K562 (cell line): ENCODE results near the gene NUDT1. TPM values are rescaled to one million over a fixed set of nuclear protein-coding genes. Genes with fewer than 3 reads are reported as not detected.

Experiments used
- ATAC-seq: fragments of 200-7000 bp; cut with Tn5 transposase; 3 replicates; pipeline ENCODE4 v1.9.1; 2020; ENCODE audit warnings: moderate library complexity
- BruUV-seq: library from RNA; stranded (reverse); fragments of 400-500 nt; replicated peaks from 2 replicates; lab custom pipeline; 2021; lab: Mats Ljungman, UMichigan
- CTCF ChIA-PET: fragments of 300-600 bp; formaldehyde crosslinking; extraction: SDS; loops from one replicate; lab custom pipeline; 2021; ENCODE audit warnings: low intra/inter-chr PET ratio; lab: Yijun Ruan, JAX
- POLR2A ChIA-PET: fragments of 300-600, 350-650 bp; sonication (Branson Sonifier 250); formaldehyde crosslinking; extraction: SDS; loops from one replicate; lab custom pipeline; 2021; ENCODE audit warnings: antibody characterized with exemption, inconsistent platforms; lab: Yijun Ruan, JAX
- DNase-seq, 4 experiments: peaks; one replicate each; pipeline versions ENCODE4 v3.0.0 to v3.0.0-alpha.2; 2011 to 2018; ENCODE audit warnings: low spot score in 3 of 4, mixed read lengths in 3 of 4; ENCODE audit errors: extremely low read depth in 1 of 4
- FAIRE-seq: peaks from 2 replicates; lab custom pipeline; 2011; peaks lifted over from hg19 to GRCh38; lab: Jason Lieb, UNC
- H2AFZ ChIP-seq: 2 replicates; pipeline ENCODE4 v1.6.0; 2011; ENCODE audit warnings: low read depth, low read length, control low read depth, inconsistent platforms
- H3K27ac ChIP-seq: fragments of 200-600 bp; 3 replicates; pipeline ENCODE4 v1.8.0; 2011; ENCODE audit warnings: low read depth, mild to moderate bottlenecking, control low read depth, inconsistent platforms, low read length, moderate library complexity, mixed read lengths; ENCODE audit errors: extremely low read depth
- H3K27me3 ChIP-seq, 2 experiments: fragments of 300-600 bp in 1 of 2; 2 replicates in 1 of 2; 3 replicates in 1 of 2; pipeline versions ENCODE4 v1.6.0 to v1.8.0; 2011; ENCODE audit warnings: inconsistent platforms in 2 of 2, low read length in 2 of 2, mild to moderate bottlenecking in 1 of 2, mixed read lengths in 1 of 2, moderate library complexity in 1 of 2; ENCODE audit not compliant: control insufficient read depth in 2 of 2, insufficient read depth in 2 of 2
- H3K36me3 ChIP-seq: fragments of 300-600 bp; 3 replicates; pipeline ENCODE4 v1.8.0; 2011; ENCODE audit warnings: mild to moderate bottlenecking, low read length, inconsistent platforms; ENCODE audit not compliant: control insufficient read depth, insufficient read depth
- H3K4me1 ChIP-seq, 2 experiments: fragments of 200-600 bp in 1 of 2; replicated peaks in 1 of 2; 2 replicates in 1 of 2; 3 replicates in 1 of 2; pipeline versions ENCODE4 v1.5.1 to v1.8.0; 2011; ENCODE audit warnings: inconsistent platforms in 2 of 2, low read length in 2 of 2, mild to moderate bottlenecking in 1 of 2, mixed read lengths in 1 of 2, moderate library complexity in 1 of 2; ENCODE audit not compliant: control insufficient read depth in 2 of 2, insufficient read depth in 2 of 2
- H3K4me2 ChIP-seq: 2 replicates; pipeline ENCODE4 v1.6.1; 2011; ENCODE audit warnings: low read length, control low read depth, inconsistent platforms, mixed read lengths; ENCODE audit not compliant: insufficient read depth
- H3K4me3 ChIP-seq: fragments of 200-600 bp; sonication (generic), shearing (Covaris generic); 2 replicates; pipeline ENCODE4 v1.5.1; 2016; ENCODE audit warnings: control low read depth, inconsistent platforms
- H3K79me2 ChIP-seq: fragments of 200-600 bp; 3 replicates; pipeline ENCODE4 v1.8.0; 2011; ENCODE audit warnings: low read length, inconsistent platforms; ENCODE audit not compliant: control insufficient read depth, insufficient read depth
- H3K9ac ChIP-seq, 2 experiments: 2 replicates each; pipeline versions ENCODE4 v1.6.0 to v1.6.1; 2011; ENCODE audit warnings: low read depth in 2 of 2, low read length in 2 of 2, control low read depth in 1 of 2, inconsistent platforms in 1 of 2, mild to moderate bottlenecking in 1 of 2, mixed read lengths in 1 of 2; ENCODE audit not compliant: insufficient read depth in 1 of 2
- H3K9me1 ChIP-seq: one replicate; pipeline ENCODE4 v1.6.0; 2011; ENCODE audit warnings: inconsistent platforms, mild to moderate bottlenecking, low read length, moderate library complexity; ENCODE audit not compliant: control insufficient read depth, insufficient read depth
- H3K9me3 ChIP-seq: replicated peaks from 2 replicates; pipeline ENCODE4 v1.5.1; 2011; ENCODE audit warnings: low read depth, low read length, inconsistent platforms; ENCODE audit not compliant: control insufficient read depth, insufficient read depth
- H4K20me1 ChIP-seq: replicated peaks from 2 replicates; pipeline ENCODE4 v1.6.1; 2011; ENCODE audit warnings: low read length, inconsistent platforms, mixed read lengths; ENCODE audit not compliant: control insufficient read depth, insufficient read depth
- BCOR ChIP-seq: fragments of 450-650 bp; IDR thresholded peaks from 2 replicates; pipeline ENCODE4 v1.6.1; 2016
- ELK3 ChIP-seq: fragments of 450-650 bp; formaldehyde crosslinking; IDR thresholded peaks from 2 replicates; pipeline ENCODE4 v1.4.0; 2020; ENCODE audit warnings: mild to moderate bottlenecking
- HMG20A ChIP-seq: fragments of 450-650 bp; formaldehyde crosslinking; conservative IDR thresholded peaks from 2 replicates; pipeline ENCODE4 v1.4.0; 2020; ENCODE audit warnings: mild to moderate bottlenecking, mixed read lengths
- HNRNPL ChIP-seq: fragments of 200-400 bp; formaldehyde crosslinking; IDR thresholded peaks from 2 replicates; pipeline ENCODE4 v1.6.1; 2017; ENCODE audit warnings: low read depth, mild to moderate bottlenecking, low read length
- NFE2 ChIP-seq: IDR thresholded peaks from 2 replicates; pipeline ENCODE4 v1.6.1; 2014; ENCODE audit warnings: antibody characterized with exemption, low read depth
- POLR2A ChIP-seq: fragments of 450-650 bp; conservative IDR thresholded peaks from 2 replicates; pipeline ENCODE4 v1.6.1; 2016
- RBFOX2 ChIP-seq: fragments of 200-400 bp; formaldehyde crosslinking; IDR thresholded peaks from 2 replicates; pipeline ENCODE4 v1.6.1; 2017; ENCODE audit warnings: low read depth, mild to moderate bottlenecking, low read length, moderate library complexity
- SREBF1 ChIP-seq: fragments of 150-350 bp; IDR thresholded peaks from 2 replicates; pipeline ENCODE4 v1.6.1; 2014; ENCODE audit warnings: antibody characterized with exemption, low read depth, low read length, borderline replicate concordance
- TCF7L2 ChIP-seq: fragments of 150-350 bp; IDR thresholded peaks from 2 replicates; pipeline ENCODE4 v1.6.1; 2016; ENCODE audit warnings: low read depth, mild to moderate bottlenecking, low read length, moderate library complexity
- ZBTB34 ChIP-seq: fragments of 250-450 bp; sonication (Bioruptor Pico); IDR thresholded peaks from 2 replicates; pipeline ENCODE4 v1.8.0; 2021; ENCODE audit warnings: mild to moderate bottlenecking, moderate library complexity
- ZNF146 ChIP-seq: IDR thresholded peaks from one replicate; pipeline ENCODE4 v1.6.1; 2018; ENCODE audit warnings: missing compliant biosample characterization; ENCODE audit not compliant: unreplicated experiment
- ZNF165 ChIP-seq: fragments of 250-450 bp; sonication (Bioruptor Pico); IDR thresholded peaks from 2 replicates; pipeline ENCODE4 v1.4.0; 2020; ENCODE audit warnings: borderline replicate concordance
- ZNF384 ChIP-seq: IDR thresholded peaks from 2 replicates; pipeline ENCODE4 v1.6.1; 2012; ENCODE audit warnings: low read depth, low read length, improper control_type of control experiment
- ZNF395 ChIP-seq: fragments of 200-800 bp; sonication (Bioruptor generic); IDR thresholded peaks from 2 replicates; pipeline ENCODE4 v1.6.1; 2017; ENCODE audit warnings: missing genetic modification characterization, missing compliant biosample characterization
- ZNF778 ChIP-seq: fragments of 450-650 bp; formaldehyde crosslinking; IDR thresholded peaks from 2 replicates; pipeline ENCODE4 v1.4.0; 2020; ENCODE audit warnings: mild to moderate bottlenecking, moderate library complexity
- ZNF785 ChIP-seq: fragments of 250-450 bp; sonication (Bioruptor Pico); IDR thresholded peaks from 2 replicates; pipeline ENCODE4 v1.4.0; 2020; ENCODE audit warnings: mild to moderate bottlenecking
- WGBS: fragments of 100-300 bp; shearing (Covaris generic); methylation state at CpG from one replicate; pipeline ENCODE4 v1.1.6; 2016; ENCODE audit warnings: low coverage, mixed read lengths; ENCODE audit not compliant: insufficient coverage; ENCODE audit errors: missing lambda C conversion rate; 5-methylcytosine and 5-hydroxymethylcytosine counted together
- in situ Hi-C: fragments of 300-500 bp; cut with MboI; formaldehyde crosslinking; loops from 4 replicates; pipeline ENCODE4 v1.15.0; 2018; ENCODE audit warnings: inconsistent platforms, mixed read lengths
- intact Hi-C: fragments of 100-400 bp; cut with micrococcal nuclease; formaldehyde crosslinking; loops from 2 replicates; pipeline ENCODE4 v1.14.2; 2022
- polyA plus RNA-seq, 8 experiments: library from polyadenylated mRNA; depleted of rRNA in 4 of 8; stranded (reverse) in 5 of 8; unstranded in 3 of 8; fragments of >200 nt; fragmentation: Nextera tagmentation in 2 of 8; fragmentation: Illumina TruSeq in 1 of 8; extraction: Ambion mirVana in 2 of 8; extraction: Trizol in 1 of 8; gene quantifications; 2 replicates each; pipeline versions ENCODE4 v1.2.1 to v1.2.3, GENCODE V29; 2011 to 2014; ENCODE audit warnings: inconsistent platforms in 1 of 8, missing spikeins in 1 of 8
- total RNA-seq, 7 experiments: library from RNA; depleted of rRNA in 6 of 7; stranded (reverse); fragments of >200 nt in 6 of 7; fragmentation: Illumina TruSeq in 2 of 7; extraction: Trizol in 2 of 7; gene quantifications; 2 replicates each; pipeline versions ENCODE4 v1.2.1 to v1.2.3, GENCODE V29; 2011 to 2021; ENCODE audit warnings: low replicate concordance in 1 of 7

Gene NUDT1
- total and polyA plus RNA-seq, 9 of the 15 experiments (the other 6 are each of a cell fraction or from before 2014, with no cell fraction given) = 5.3 to 73.3 (median 29.6) TPM

GRCh38 chr7:2233926-2234325 is 8.1 kb upstream of the NUDT1 start (continued):
- TF ChIP-seq SREBF1 (no peak), HMG20A (CRISPR knock-in tag) (no peak), ELK3 (no peak), NFE2 (no peak), ZNF165 (CRISPR knock-in tag) (no peak)

- Histone ChIP-seq H4K20me1 (no peaks in the 10 kb centered on the region), H3K27ac (no peak overlapping the region), H3K4me1 (peaks cover 0 to 21% of the 10 kb centered on the region in 2 experiments; a peak in 3 of 5 replicates), H3K4me2 (no peak overlapping the region), H2AFZ (no peak overlapping the region), H3K9ac (no peak overlapping the region), H3K9me3 (no peaks in the 10 kb centered on the region), H3K36me3 (peaks cover 64% of the 10 kb centered on the region; the same call in 2 of the 3 replicates), H3K9me1 (no peaks in the 10 kb centered on the region), H3K27me3 (no peaks in the 10 kb centered on the region), H3K4me3 (no peak overlapping the region), H3K79me2 (peaks cover 45% of the 10 kb centered on the region)
- no peak for ATAC-seq
- no peak for FAIRE-seq
- BruUV-seq = no TSS peak
- WGBS = 93% methylated on average over 11 of the region's 12 CpGs
- in situ Hi-C loops (no loop called here), intact Hi-C loops (no loop called here)
- ChIA-PET POLR2A (interaction anchor here (0.8 to 1.4 kb wide), 5 partner anchors 12 to 120 kb away, joined by 3 to 9 read pairs (median 3); no protein-coding TSS in a partner anchor), CTCF (no interaction called here)
- no peak for TF ChIP-seq TCF7L2
- TF ChIP-seq HNRNPL = no peak
- no peak for TF ChIP-seq ZNF395 (CRISPR knock-in tag)
- TF ChIP-seq ZNF778 (CRISPR knock-in tag) = no peak
- TF ChIP-seq ZBTB34 = no peak
- 0 out of 2 replicates have a peak, but pooled peaks have one; percentile 29 for TF ChIP-seq POLR2A
- peak; percentile 44; the same call in 1 of the 2 replicates for TF ChIP-seq RBFOX2
- no peak for TF ChIP-seq BCOR
- TF ChIP-seq ZNF384 = no peak
- TF ChIP-seq ZNF785 (CRISPR knock-in tag) = no peak
- TF ChIP-seq ZNF146 (CRISPR knock-in tag) = no peak
- no peak for DNase-seq
These were observed 4.9 kb upstream of the NUDT1 start for GRCh38 chr7:2237109-2237602.
